IMR-90 (cell line): ENCODE data around the gene BLNK. TPM values are rescaled to one million over a fixed set of nuclear protein-coding genes. Genes with fewer than 3 reads are reported as not detected.

ENCODE experiments used
- ATAC-seq: fragments of 200-7000 bp; cut with Tn5 transposase; 2 replicates; pipeline ENCODE4 v1.9.1; 2020; ENCODE audit warnings: low read depth, mild to moderate bottlenecking, moderate library complexity
- BruUV-seq: library from RNA; stranded (reverse); fragments of 400-500 nt; replicated peaks from 2 replicates; lab custom pipeline; 2021; lab: Mats Ljungman, UMichigan
- CTCF ChIA-PET: fragments of 300-600 bp; formaldehyde crosslinking; extraction: SDS; loops from one replicate; lab custom pipeline; 2021; ENCODE audit warnings: antibody characterized with exemption; lab: Yijun Ruan, JAX
- POLR2A ChIA-PET: fragments of 300-600 bp; sonication (Branson Sonifier 250); formaldehyde crosslinking; loops from one replicate; lab custom pipeline; 2022; ENCODE audit warnings: antibody characterized with exemption; ENCODE audit not compliant: unreplicated experiment; lab: Charles Lee
- DNase-seq: peaks from one replicate; pipeline ENCODE4 v3.0.0; 2013
- H2AFZ ChIP-seq: replicated peaks from 2 replicates; pipeline ENCODE3; 2013; ENCODE audit warnings: low read length, mild to moderate bottlenecking; ENCODE audit not compliant: poor library complexity
- H2AK5ac ChIP-seq: 2 replicates; pipeline ENCODE4 v1.6.1; 2013; ENCODE audit warnings: low read depth, low read length, inconsistent platforms
- H2AK9ac ChIP-seq: replicated peaks from 2 replicates; pipeline ENCODE3; 2013; ENCODE audit warnings: mild to moderate bottlenecking, low read depth, low read length, moderate library complexity; ENCODE audit not compliant: poor library complexity
- H2BK120ac ChIP-seq: 2 replicates; pipeline ENCODE4 v1.6.1; 2013; ENCODE audit warnings: low read depth, low read length, inconsistent platforms
- H2BK15ac ChIP-seq: 3 replicates; pipeline ENCODE4 v1.6.1; 2013; ENCODE audit warnings: low read depth, low read length, inconsistent platforms
- H2BK20ac ChIP-seq: 2 replicates; pipeline ENCODE4 v1.6.1; 2013; ENCODE audit warnings: low read depth, mild to moderate bottlenecking, inconsistent platforms, low read length, moderate library complexity
- H2BK5ac ChIP-seq: 2 replicates; pipeline ENCODE4 v1.6.1; 2013; ENCODE audit warnings: mild to moderate bottlenecking, low read depth, low read length, inconsistent platforms; ENCODE audit not compliant: poor library complexity, severe bottlenecking
- H3K14ac ChIP-seq: replicated peaks from 2 replicates; pipeline ENCODE4 v1.6.1; 2013; ENCODE audit warnings: low read depth, low read length, inconsistent platforms
- H3K18ac ChIP-seq: 2 replicates; pipeline ENCODE4 v1.6.1; 2013; ENCODE audit warnings: low read depth, low read length, control low read depth
- H3K23ac ChIP-seq: 2 replicates; pipeline ENCODE4 v1.6.1; 2013; ENCODE audit warnings: low read depth, low read length, inconsistent platforms
- H3K27ac ChIP-seq: 2 replicates; pipeline ENCODE4 v1.5.1; 2013; ENCODE audit warnings: mild to moderate bottlenecking, control low read depth, low read length; ENCODE audit not compliant: insufficient read depth
- H3K27me3 ChIP-seq: 2 replicates; pipeline ENCODE4 v1.6.1; 2013; ENCODE audit warnings: low read length; ENCODE audit not compliant: control insufficient read depth, insufficient read depth
- H3K36me3 ChIP-seq: 2 replicates; pipeline ENCODE4 v1.6.1; 2013; ENCODE audit warnings: low read length, mixed read lengths; ENCODE audit not compliant: control insufficient read depth, insufficient read depth
- H3K4ac ChIP-seq: 2 replicates; pipeline ENCODE4 v1.6.1; 2013; ENCODE audit warnings: low read depth, low read length, inconsistent platforms
- H3K4me1 ChIP-seq: 2 replicates; pipeline ENCODE4 v1.6.1; 2013; ENCODE audit warnings: low read length, mixed read lengths; ENCODE audit not compliant: control insufficient read depth, insufficient read depth
- H3K4me2 ChIP-seq: 2 replicates; pipeline ENCODE4 v1.6.1; 2013; ENCODE audit warnings: low read depth, mild to moderate bottlenecking, control low read depth, low read length, moderate library complexity
- H3K4me3 ChIP-seq: 2 replicates; pipeline ENCODE4 v1.5.1; 2013; ENCODE audit warnings: low read depth, mild to moderate bottlenecking, control low read depth, low read length, moderate library complexity; ENCODE audit not compliant: insufficient read depth
- H3K56ac ChIP-seq: 2 replicates; pipeline ENCODE4 v1.6.1; 2013; ENCODE audit warnings: low read length, inconsistent platforms; ENCODE audit not compliant: insufficient read depth; ENCODE audit errors: extremely low read depth
- H3K79me1 ChIP-seq, 2 experiments: 2 replicates each; pipeline ENCODE4 v1.6.1; 2013; ENCODE audit warnings: low read length in 2 of 2, inconsistent platforms in 1 of 2, low read depth in 1 of 2
- H3K9ac ChIP-seq: 2 replicates; pipeline ENCODE4 v1.6.1; 2013; ENCODE audit warnings: low read depth, low read length, control low read depth
- H3K9me1 ChIP-seq: 2 replicates; pipeline ENCODE4 v1.6.1; 2013; ENCODE audit warnings: low read length, inconsistent platforms; ENCODE audit not compliant: insufficient read depth
- H3K9me3 ChIP-seq: 2 replicates; pipeline ENCODE4 v1.6.1; 2013; ENCODE audit warnings: low read length; ENCODE audit not compliant: control insufficient read depth, insufficient read depth
- H4K20me1 ChIP-seq: 2 replicates; pipeline ENCODE4 v1.6.1; 2013; ENCODE audit warnings: low read length, inconsistent platforms; ENCODE audit not compliant: insufficient read depth
- H4K5ac ChIP-seq: 2 replicates; pipeline ENCODE4 v1.6.1; 2013; ENCODE audit warnings: mild to moderate bottlenecking, low read depth, low read length, control low read depth
- H4K8ac ChIP-seq, 2 experiments: 2 replicates each; pipeline ENCODE4 v1.6.1; 2013; ENCODE audit warnings: low read depth in 2 of 2, low read length in 2 of 2, control low read depth in 1 of 2, inconsistent platforms in 1 of 2
- H4K91ac ChIP-seq: 2 replicates; pipeline ENCODE4 v1.6.1; 2013; ENCODE audit warnings: low read depth, low read length, inconsistent platforms; ENCODE audit not compliant: insufficient read depth
- RCOR1 ChIP-seq: IDR thresholded peaks from 2 replicates; pipeline ENCODE4 v1.6.1; 2012; ENCODE audit warnings: mild to moderate bottlenecking, low read length, improper control_type of control experiment; ENCODE audit not compliant: insufficient replicate concordance
- WGBS, 2 experiments: methylation state at CpG; one replicate each; pipeline versions ENCODE4 v1.1.5 to v1.1.7; 2013; ENCODE audit warnings: missing lambda C conversion rate in 2 of 2; ENCODE audit not compliant: insufficient read length in 1 of 2; ENCODE audit errors: extremely low coverage in 2 of 2; 5-methylcytosine and 5-hydroxymethylcytosine counted together
- dilution Hi-C: fragments of 300-500 bp; cut with HindIII; formaldehyde crosslinking; loops from one replicate; pipeline ENCODE4 v1.14.3; 2018; ENCODE audit warnings: low sequenced_read_pairs; ENCODE audit not compliant: unreplicated experiment
- in situ Hi-C: fragments of 300-500 bp; cut with MboI; formaldehyde crosslinking; loops from 3 replicates; pipeline ENCODE4 v1.14.3; 2019; ENCODE audit warnings: low sequenced_read_pairs, inconsistent platforms, mixed read lengths
- intact Hi-C: fragments of 100-400 bp; cut with micrococcal nuclease; formaldehyde crosslinking; loops from 2 replicates; pipeline ENCODE4 v1.10.0; 2022
- polyA plus RNA-seq, 3 experiments: library from polyadenylated mRNA; depleted of rRNA; stranded (reverse); fragments of >200 nt; gene quantifications; 2 replicates each; pipeline ENCODE4 v1.2.3, GENCODE V29; 2012; ENCODE audit warnings: low replicate concordance in 1 of 3
- total RNA-seq: library from RNA; depleted of rRNA; stranded (reverse); fragments of >200 nt; gene quantifications from 2 replicates; pipeline ENCODE4 v1.2.3, GENCODE V29; 2012

Gene BLNK
- total and polyA plus RNA-seq, 2 of the 4 experiments (the other 2 are of a cell fraction), result not detected

DNA sequence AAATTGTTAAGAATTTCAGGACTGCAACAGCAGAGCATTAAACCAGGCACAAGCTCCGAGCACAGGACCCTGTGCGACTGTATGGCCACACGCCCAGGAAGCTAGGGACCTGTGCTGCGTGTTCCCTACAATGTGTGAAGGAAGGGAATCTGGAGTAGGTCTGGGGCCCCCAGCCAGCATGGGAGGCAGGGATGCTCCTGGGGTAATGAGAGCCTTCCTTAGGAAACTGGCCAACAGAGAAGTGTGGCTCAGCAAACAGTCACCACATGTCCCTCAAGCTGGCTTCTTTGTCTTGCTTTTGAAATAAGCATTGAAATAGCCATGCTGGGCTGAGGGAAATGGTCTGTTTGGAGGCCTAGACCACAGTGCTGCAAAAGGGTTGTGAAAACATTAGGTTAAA is 8.2 kb downstream of the BLNK start:
- ATAC-seq (no peak), DNase-seq (no peak)
- Histone ChIP-seq H3K23ac (no peak overlapping the region), H2BK15ac (no peak overlapping the region), H3K9me3 (no peaks in the 10 kb centered on the region), H2AK9ac (no peak overlapping the region), H4K20me1 (no peaks in the 10 kb centered on the region), H3K79me1 (no peaks in the 10 kb centered on the region), H3K56ac (no peak overlapping the region), H2BK20ac (no peak overlapping the region), H3K18ac (no peak overlapping the region), H2BK5ac (no peak overlapping the region), H3K9ac (no peak overlapping the region), H3K4me1 (no peaks in the 10 kb centered on the region), H4K91ac (no peak overlapping the region), H3K4ac (no peak overlapping the region), H3K9me1 (no peaks in the 10 kb centered on the region), H2BK120ac (no peak overlapping the region), H3K27me3 (no peaks in the 10 kb centered on the region), H3K14ac (no peak overlapping the region), H3K36me3 (no peaks in the 10 kb centered on the region), H2AFZ (no peak overlapping the region), H4K5ac (no peak overlapping the region), H3K27ac (no peak overlapping the region), H2AK5ac (no peak overlapping the region), H4K8ac (no peak overlapping the region), H3K4me3 (no peak overlapping the region), H3K4me2 (no peak overlapping the region)
- ChIA-PET POLR2A (no interaction called here), CTCF (no interaction called here)
- dilution Hi-C loops, result no loop called here
- TF ChIP-seq RCOR1, result no peak
- 80% methylated on average over 2 of the region's 4 CpGs; no CpG with 5 or more reads in 1 of the 2 experiments for WGBS, 2 experiments
- in situ Hi-C loops, result no loop called here
- BruUV-seq, result no TSS peak
- intact Hi-C loops, result no loop called here
